Peyer's patch (tissue), 4 donors: ENCODE measurements around the gene POLE4.
A peak's percentile ranks its signal among the peaks of the same experiment; 100 is the strongest.

ENCODE experiments used
- POLR2A ChIP-seq, 2 donors: fragments of 450-650 bp; IDR thresholded peaks; one replicate each; pipeline ENCODE4 v1.5.1; 2017; ENCODE audit warnings: antibody characterized with exemption in 2 of 2, mild to moderate bottlenecking in 2 of 2, moderate library complexity in 2 of 2
- TF ChIP-seq, protein P1 (sequence below), 6 experiments: fragments of 450-650 bp in 4 of 6; fragments of 200-600 bp in 2 of 6; sonication (generic) in 1 of 6; IDR thresholded peaks; one replicate each; pipeline ENCODE4 v1.5.1; 2017 to 2019; ENCODE audit warnings: antibody characterized with exemption in 6 of 6, mild to moderate bottlenecking in 3 of 6, moderate library complexity in 1 of 6

- TF ChIP-seq, protein P1, sequence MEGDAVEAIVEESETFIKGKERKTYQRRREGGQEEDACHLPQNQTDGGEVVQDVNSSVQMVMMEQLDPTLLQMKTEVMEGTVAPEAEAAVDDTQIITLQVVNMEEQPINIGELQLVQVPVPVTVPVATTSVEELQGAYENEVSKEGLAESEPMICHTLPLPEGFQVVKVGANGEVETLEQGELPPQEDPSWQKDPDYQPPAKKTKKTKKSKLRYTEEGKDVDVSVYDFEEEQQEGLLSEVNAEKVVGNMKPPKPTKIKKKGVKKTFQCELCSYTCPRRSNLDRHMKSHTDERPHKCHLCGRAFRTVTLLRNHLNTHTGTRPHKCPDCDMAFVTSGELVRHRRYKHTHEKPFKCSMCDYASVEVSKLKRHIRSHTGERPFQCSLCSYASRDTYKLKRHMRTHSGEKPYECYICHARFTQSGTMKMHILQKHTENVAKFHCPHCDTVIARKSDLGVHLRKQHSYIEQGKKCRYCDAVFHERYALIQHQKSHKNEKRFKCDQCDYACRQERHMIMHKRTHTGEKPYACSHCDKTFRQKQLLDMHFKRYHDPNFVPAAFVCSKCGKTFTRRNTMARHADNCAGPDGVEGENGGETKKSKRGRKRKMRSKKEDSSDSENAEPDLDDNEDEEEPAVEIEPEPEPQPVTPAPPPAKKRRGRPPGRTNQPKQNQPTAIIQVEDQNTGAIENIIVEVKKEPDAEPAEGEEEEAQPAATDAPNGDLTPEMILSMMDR (IDR thresholded peaks at IDR 0.05): peak in 3 of 6 experiments; percentile 29 to 37 (median 36)
- peak; percentile 74 to 90 for TF ChIP-seq POLR2A (IDR thresholded peaks at IDR 0.05)
Observed at GRCh38 chr2:74958274-74959105, at the start of gene POLE4.
